ENCODE results near the gene FGF12.

DNA sequence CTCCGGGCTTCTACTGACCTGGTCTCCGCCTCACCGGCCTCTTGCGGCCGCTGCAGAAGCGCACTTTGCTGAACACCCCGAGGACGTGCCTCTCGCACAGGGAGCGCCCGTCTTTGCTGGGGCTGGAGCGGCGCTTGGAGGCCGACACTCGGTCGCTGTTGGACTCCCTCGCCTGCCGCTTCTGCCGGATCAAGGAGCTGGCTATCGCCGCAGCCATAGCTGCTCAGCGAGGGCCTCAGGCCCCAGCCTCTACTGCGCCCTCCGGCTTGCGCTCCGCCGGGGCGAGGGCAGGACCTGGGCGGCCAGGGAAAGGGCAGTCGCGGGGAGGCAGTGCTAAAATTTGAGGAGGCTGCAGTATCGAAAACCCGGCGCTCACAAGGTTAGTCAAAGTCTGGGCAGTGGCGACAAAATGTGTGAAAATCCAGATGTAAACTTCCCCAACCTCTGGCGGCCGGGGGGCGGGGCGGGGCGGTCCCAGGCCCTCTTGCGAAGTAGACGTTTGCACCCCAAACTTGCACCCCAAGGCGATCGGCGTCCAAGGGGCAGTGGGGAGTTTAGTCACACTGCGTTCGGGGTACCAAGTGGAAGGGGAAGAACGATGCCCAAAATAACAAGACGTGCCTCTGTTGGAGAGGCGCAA lies 319.2 kb downstream of the FGF12 start:
- TF ChIP-seq, protein P1, sequence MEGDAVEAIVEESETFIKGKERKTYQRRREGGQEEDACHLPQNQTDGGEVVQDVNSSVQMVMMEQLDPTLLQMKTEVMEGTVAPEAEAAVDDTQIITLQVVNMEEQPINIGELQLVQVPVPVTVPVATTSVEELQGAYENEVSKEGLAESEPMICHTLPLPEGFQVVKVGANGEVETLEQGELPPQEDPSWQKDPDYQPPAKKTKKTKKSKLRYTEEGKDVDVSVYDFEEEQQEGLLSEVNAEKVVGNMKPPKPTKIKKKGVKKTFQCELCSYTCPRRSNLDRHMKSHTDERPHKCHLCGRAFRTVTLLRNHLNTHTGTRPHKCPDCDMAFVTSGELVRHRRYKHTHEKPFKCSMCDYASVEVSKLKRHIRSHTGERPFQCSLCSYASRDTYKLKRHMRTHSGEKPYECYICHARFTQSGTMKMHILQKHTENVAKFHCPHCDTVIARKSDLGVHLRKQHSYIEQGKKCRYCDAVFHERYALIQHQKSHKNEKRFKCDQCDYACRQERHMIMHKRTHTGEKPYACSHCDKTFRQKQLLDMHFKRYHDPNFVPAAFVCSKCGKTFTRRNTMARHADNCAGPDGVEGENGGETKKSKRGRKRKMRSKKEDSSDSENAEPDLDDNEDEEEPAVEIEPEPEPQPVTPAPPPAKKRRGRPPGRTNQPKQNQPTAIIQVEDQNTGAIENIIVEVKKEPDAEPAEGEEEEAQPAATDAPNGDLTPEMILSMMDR (IDR thresholded peaks at IDR 0.05), result no peak
- TF ChIP-seq EZH2 (IDR thresholded peaks at IDR 0.05; ENCODE audit: borderline replicate concordance, insufficient read depth, low read depth, low read length, poor library complexity, severe bottlenecking), result no peak
